ENCODE results near the gene TGFBR1. TPM values are rescaled to one million over a fixed set of nuclear protein-coding genes. Genes with fewer than 3 reads are reported as not detected.

Gene TGFBR1
- total RNA-seq, 1 donor from 2014 or later, result 87.8 TPM

DNA sequence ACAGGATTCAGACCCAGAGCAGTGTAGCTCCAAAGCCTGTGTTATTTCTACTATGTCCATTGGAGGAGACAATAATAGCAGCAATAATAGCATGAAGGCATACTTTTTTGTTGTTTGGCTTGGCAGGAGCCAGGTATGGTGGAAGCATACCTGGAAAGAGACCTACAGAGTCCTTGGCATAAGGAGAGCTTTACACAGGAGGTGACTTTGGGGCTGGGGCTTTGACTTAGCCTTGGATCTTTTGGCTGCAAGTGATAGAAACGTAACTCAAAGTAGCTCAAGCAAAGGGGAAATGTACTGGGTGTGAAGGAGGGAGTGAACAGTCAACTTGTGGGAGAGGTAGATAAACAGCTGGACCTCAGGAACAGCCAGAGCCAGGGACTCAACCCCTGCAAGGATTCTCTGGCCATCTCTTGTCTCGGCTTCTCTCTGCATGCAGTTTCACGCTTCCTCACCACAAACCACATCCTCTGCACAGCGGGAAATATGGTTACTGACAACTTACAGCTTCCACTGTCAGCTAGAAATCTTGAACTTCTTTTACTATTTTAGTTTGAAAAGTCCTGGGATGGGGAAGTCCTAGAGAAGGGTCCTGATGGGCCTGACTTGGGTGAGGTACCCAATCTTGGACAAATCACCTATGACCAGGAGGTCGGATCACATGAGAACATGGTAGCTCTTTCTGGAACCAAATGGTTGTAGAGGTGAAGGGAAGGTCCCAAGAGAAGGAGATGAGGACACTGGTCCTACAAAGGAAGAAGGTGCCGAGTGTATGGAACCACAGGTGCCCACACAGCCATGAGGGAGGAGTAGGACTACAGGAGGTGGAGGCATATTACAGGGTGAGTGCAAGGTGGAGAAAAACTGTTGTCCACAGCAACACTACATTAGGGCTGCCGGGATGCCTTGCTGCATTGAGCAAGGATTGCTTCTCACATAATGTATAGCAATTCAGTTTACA lies 47.0 kb upstream of the TGFBR1 start:
- DNase-seq (ENCODE audit: low read depth), result no peak
- H3K27me3 ChIP-seq (ENCODE audit: control insufficient read depth, insufficient read depth, low read length), result no peaks in the 10 kb centered on the region
- H3K36me3 ChIP-seq (ENCODE audit: control insufficient read depth, insufficient read depth, low read length), result no peaks in the 10 kb centered on the region
- TF ChIP-seq, protein P1, sequence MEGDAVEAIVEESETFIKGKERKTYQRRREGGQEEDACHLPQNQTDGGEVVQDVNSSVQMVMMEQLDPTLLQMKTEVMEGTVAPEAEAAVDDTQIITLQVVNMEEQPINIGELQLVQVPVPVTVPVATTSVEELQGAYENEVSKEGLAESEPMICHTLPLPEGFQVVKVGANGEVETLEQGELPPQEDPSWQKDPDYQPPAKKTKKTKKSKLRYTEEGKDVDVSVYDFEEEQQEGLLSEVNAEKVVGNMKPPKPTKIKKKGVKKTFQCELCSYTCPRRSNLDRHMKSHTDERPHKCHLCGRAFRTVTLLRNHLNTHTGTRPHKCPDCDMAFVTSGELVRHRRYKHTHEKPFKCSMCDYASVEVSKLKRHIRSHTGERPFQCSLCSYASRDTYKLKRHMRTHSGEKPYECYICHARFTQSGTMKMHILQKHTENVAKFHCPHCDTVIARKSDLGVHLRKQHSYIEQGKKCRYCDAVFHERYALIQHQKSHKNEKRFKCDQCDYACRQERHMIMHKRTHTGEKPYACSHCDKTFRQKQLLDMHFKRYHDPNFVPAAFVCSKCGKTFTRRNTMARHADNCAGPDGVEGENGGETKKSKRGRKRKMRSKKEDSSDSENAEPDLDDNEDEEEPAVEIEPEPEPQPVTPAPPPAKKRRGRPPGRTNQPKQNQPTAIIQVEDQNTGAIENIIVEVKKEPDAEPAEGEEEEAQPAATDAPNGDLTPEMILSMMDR (IDR thresholded peaks at IDR 0.05; ENCODE audit: insufficient read depth, low read length, poor library complexity, severe bottlenecking), result no peak
- no peak overlapping the region for H3K4me3 ChIP-seq (ENCODE audit: low read depth, low read length)

DNA sequence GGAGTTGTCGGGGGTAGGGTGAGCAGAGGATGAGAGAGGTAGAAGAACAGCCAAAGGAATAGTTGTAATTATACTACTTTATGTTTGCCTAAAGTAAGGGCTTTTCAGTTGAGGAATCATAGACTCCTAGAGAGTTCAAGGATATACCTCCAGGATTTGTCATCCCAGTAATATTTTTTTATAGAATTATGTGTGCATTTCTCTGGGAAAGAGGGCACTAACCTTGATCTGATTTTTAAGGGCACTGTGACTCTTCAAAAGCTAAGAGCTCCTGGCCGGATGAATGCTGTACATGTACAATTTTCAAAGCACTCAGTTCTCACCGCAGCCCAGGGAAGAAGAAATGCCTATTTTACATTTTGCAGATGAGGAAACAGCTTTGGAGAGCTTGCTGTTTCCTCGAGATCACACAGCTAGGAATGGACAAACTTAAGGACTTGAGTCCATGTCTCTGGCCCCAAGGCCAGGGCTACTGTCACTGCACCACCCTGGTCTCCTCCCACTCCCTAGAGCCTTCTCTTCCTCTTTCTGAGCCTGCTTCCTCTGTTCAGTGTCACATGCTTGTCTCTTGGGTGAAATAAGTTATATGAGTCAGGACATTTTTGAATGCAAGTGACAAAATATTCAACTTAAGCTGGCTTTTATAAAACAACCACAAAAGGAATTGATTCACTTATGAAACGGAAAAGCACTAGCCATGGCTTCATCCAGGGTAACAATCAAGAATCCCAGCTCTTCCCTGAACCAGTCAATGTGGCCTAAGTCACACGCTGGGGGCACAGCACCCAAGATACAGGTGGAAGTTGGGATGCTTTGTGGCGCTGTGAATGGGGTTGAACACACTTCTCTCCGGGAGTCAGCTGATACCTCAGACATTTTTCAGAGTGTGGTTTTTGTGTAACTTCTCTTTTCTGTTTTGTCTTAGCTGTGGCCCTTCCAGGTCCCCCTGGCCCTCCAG lies 45.7 kb upstream of the TGFBR1 start:
- H3K4me3 ChIP-seq (ENCODE audit: low read depth, low read length), result no peak overlapping the region
- TF ChIP-seq, protein P1 (IDR thresholded peaks at IDR 0.05; ENCODE audit: insufficient read depth, low read length, poor library complexity, severe bottlenecking), result no peak
- no peak for DNase-seq (ENCODE audit: low read depth)
- no peaks in the 10 kb centered on the region for H3K27me3 ChIP-seq (ENCODE audit: control insufficient read depth, insufficient read depth, low read length)
- H3K36me3 ChIP-seq (ENCODE audit: control insufficient read depth, insufficient read depth, low read length), result no peaks in the 10 kb centered on the region

DNA sequence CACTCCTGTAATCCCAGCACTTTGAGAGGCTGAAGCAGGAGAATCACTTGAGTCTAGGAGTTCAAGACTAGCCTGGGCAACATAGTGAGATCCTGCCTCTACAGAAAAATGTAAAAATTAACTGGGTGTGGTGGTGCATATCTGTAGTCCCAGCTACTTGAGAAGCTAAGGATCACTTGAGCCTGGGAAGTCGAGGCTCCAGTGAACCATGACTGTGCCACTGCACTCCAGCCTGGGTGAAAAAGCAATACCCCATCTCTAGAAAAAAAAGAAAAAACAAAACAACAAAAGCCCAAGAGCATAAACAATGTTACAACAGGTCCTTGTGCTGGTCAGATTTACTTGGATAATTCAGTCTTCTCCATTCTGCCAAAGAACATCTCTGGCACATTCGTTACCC lies 44.3 kb upstream of the TGFBR1 start:
- no peak for DNase-seq (ENCODE audit: low read depth)
- Histone ChIP-seq H3K36me3 (ENCODE audit: control insufficient read depth, insufficient read depth, low read length) (no peaks in the 10 kb centered on the region), H3K4me3 (ENCODE audit: low read depth, low read length) (no peak overlapping the region), H3K27me3 (ENCODE audit: control insufficient read depth, insufficient read depth, low read length) (no peaks in the 10 kb centered on the region)
- TF ChIP-seq, protein P1 (IDR thresholded peaks at IDR 0.05; ENCODE audit: insufficient read depth, low read length, poor library complexity, severe bottlenecking), result no peak

DNA sequence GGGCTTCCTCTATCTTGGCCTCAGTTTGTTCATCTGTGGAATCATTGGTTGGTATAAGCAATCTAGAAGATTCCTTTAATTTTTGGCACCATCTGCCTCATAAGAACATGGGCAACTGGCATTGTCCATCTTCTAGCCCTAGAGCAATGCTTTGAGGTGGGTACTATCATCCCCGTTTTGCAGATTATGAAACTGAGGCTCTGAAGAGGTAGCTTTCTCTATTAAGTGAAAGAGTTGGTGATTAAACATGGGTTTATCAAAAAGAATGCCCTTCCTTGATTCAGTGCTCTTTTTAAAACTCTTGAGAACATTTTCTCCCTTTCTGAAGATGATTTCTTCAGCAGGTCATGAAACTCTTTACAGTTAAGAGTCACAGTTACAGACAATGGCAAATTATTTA lies 42.4 kb upstream of the TGFBR1 start:
- H3K4me3 ChIP-seq (ENCODE audit: low read depth, low read length), result no peak overlapping the region
- H3K27me3 ChIP-seq (ENCODE audit: control insufficient read depth, insufficient read depth, low read length), result no peaks in the 10 kb centered on the region
- no peaks in the 10 kb centered on the region for H3K36me3 ChIP-seq (ENCODE audit: control insufficient read depth, insufficient read depth, low read length)
- no peak for DNase-seq (ENCODE audit: low read depth)
- TF ChIP-seq, protein P1 (IDR thresholded peaks at IDR 0.05; ENCODE audit: insufficient read depth, low read length, poor library complexity, severe bottlenecking), result no peak

DNA sequence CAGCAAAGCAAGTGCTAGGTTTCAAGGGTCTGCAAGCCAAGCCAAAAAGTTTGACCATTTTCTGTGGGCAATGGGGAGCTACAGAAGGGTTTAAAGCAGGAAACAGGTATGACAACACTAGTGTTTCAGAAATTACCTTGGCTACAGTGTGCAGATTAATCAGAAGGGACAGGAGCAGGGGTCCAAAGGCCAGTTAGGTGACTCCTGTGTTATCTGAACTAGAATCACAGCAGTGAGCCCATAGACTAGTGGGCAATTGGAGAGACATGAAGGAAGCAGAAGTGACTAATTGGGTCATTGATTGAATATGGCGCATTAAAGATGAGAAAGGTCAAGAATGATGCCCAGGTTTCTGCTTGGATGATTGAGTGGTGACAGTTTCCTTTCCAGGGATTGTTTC lies 41.4 kb upstream of the TGFBR1 start:
- H3K36me3 ChIP-seq (ENCODE audit: control insufficient read depth, insufficient read depth, low read length), result no peaks in the 10 kb centered on the region
- no peak overlapping the region for H3K4me3 ChIP-seq (ENCODE audit: low read depth, low read length)
- H3K27me3 ChIP-seq (ENCODE audit: control insufficient read depth, insufficient read depth, low read length), result no peaks in the 10 kb centered on the region
- DNase-seq (ENCODE audit: low read depth), result no peak
- TF ChIP-seq, protein P1 (IDR thresholded peaks at IDR 0.05; ENCODE audit: insufficient read depth, low read length, poor library complexity, severe bottlenecking), result no peak
